ELF-1 (cell line): ENCODE data around the gene POLR2L.

Experiments
- DNase-seq: peaks from one replicate; pipeline ENCODE4 v3.0.0-alpha.2; 2016; ENCODE audit warnings: low read depth, low spot score

POLR2L gene

GRCh38 chr11:795634-796564, 46.4 kb downstream of the POLR2L start:
- DNase-seq = no peak

- DNase-seq = no peak
These were observed 47.3 kb downstream of the POLR2L start for GRCh38 chr11:794766-795633.

GRCh38 chr11:794013-794765, 48.1 kb downstream of the POLR2L start:
- no peak for DNase-seq

DNA sequence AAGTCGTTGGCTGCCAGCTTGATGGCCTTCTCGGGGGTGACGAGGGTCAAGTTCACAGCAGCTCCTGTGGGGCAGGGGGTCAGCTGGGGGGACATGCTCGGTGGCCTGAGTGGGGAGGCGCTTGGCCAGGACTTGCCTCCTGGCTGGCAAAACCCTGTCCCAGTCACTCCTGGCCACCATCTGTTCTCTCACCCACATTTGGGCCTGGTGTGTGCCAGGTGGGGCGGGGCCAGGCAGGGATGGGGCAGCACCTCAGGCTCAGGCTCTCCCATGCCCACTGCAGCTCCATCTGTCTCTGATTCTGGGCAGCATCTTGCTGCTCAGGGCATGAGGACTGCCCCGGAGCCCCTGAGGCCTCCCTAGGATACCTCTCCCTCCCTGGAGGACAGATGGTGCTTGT, 48.8 kb downstream of the POLR2L start:
- DNase-seq = no peak

GRCh38 chr11:792873-793272, 49.5 kb downstream of the POLR2L start:
- no peak for DNase-seq

DNA sequence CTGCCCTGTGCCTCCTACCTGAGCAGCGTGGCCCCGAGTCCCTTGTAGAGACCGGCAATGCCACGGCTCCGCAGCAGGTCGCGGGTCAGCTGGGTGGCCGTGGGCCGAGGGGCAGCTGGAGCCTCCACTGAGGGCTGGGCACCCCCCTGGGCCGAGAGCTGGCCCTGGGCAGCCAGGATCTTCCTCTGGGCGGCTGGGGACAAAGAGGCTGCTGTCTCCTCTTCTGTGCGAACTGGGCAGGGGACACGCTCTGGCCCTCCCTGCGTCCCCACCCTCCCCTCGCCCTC, 49.9 kb downstream of the POLR2L start:
- DNase-seq = no peak

DNA sequence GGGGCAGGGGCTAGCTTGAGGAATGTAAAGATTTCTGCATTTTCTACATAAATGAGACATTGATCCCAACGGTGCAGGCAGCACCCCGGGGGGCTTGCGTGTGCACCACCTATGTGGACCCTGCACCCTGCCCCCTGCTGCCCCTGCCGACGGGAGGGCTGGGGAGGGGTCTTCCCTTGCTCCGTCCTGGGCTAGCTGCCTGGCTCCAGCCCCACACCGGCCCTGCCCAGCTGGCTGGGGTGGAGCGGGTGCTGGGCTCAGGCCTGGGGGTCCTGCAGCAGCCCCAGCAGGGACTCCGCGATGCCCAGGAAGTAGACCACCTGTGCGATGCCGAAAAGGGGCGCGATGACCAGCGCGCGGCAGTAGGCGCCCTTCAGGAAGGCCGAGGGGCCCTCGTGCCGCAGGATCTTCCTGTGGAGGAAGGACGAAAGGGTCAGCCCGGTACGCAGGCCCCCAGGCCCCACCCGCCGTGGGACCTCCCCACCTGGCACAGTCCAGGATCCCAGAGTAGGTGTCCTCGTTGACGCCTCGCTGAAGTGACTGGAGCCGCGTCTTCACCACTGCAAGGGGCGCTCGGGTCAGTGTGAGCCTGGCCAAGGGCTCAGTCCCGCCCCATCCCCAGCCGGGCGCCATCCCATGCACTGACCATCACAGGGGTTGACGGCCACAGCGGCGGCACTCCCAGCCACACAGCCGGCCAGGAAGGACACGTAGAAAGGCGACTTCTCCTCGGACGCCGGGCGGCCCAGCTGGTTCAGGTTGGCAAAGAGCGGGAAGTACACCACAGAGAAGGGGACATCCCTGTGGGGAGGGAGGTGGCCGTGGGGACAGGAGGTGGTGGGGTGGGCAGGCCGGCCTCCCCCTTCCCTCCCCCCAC, 50.4 kb downstream of the POLR2L start:
- no peak for DNase-seq

- DNase-seq = peak; percentile 83
These were observed 51.4 kb downstream of the POLR2L start for GRCh38 chr11:790721-791564.

GRCh38 chr11:789943-790342, 52.4 kb downstream of the POLR2L start, which contains the start of gene CEND1:
CEND1 (minus strand) TSS chr11:790090; CDS start chr11:788576, 1,514 bp downstream.
- DNase-seq = no peak
